GM10248 (cell line): ENCODE data around the gene ZFP92.

Source experiments
- CTCF ChIA-PET: fragments of 300-600 bp; sonication (Branson Sonifier 250); formaldehyde crosslinking; extraction: SDS; loops from one replicate; lab custom pipeline; 2021; ENCODE audit warnings: antibody characterized with exemption; lab: Yijun Ruan, JAX
- POLR2A ChIA-PET: fragments of 350-650 bp; sonication (Branson Sonifier 250); formaldehyde crosslinking; extraction: SDS; loops from one replicate; lab custom pipeline; 2020; ENCODE audit warnings: antibody characterized with exemption; lab: Yijun Ruan, JAX
- DNase-seq: peaks from one replicate; pipeline ENCODE4 v3.0.0; 2012; ENCODE audit errors: extremely low spot score
- CTCF ChIP-seq: IDR thresholded peaks from 2 replicates; pipeline ENCODE4 v1.5.1; 2012; ENCODE audit warnings: mild to moderate bottlenecking, low read depth; ENCODE audit errors: extremely low read depth, missing control alignments, control extremely low read depth

The ZFP92 gene

GRCh38 chrX:153450114-153450948 lies 39.1 kb downstream of the ZFP92 start:
- no peak for DNase-seq
- TF ChIP-seq CTCF = no peak
- POLR2A ChIA-PET = no interaction called here
- CTCF ChIA-PET = no interaction called here

- ChIA-PET POLR2A (no interaction called here), CTCF (no interaction called here)
- TF ChIP-seq CTCF = no peak
- no peak for DNase-seq
These were observed 39.6 kb downstream of the ZFP92 start for GRCh38 chrX:153450949-153451277.

- ChIA-PET POLR2A (no interaction called here), CTCF (no interaction called here)
- no peak for DNase-seq
- no peak for TF ChIP-seq CTCF
These were observed 43.8 kb downstream of the ZFP92 start for GRCh38 chrX:153454901-153455550.

- no peak for TF ChIP-seq CTCF
- ChIA-PET CTCF (no interaction called here), POLR2A (no interaction called here)
- DNase-seq = no peak
These were observed 44.3 kb downstream of the ZFP92 start for GRCh38 chrX:153455571-153455970.

DNA sequence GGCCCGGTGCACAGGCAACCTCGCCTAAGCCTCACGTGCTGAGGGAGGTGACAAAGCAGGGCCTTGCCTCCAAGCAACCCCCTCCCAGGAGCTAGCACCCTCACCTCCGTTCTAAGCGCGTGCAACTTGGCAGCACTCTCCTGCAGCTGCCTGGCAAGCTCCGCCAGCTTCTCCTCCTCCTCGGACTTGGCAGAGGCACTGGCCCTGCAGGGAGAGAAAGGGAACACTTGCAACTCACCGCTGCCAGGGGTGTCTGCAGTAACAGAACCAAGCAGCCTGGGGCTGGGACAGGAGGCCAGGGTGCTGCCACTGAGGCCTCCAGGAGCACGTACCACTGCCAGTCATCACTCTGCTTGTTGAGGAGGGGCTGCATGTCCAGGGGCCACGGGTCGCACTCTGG lies 44.9 kb downstream of the ZFP92 start:
- ChIA-PET POLR2A (no interaction called here), CTCF (interaction anchor here (3.1 kb wide), 1 partner anchor 16 kb away, joined by 15 read pairs; the partner anchor contains the start of gene HAUS7)
- no peak for TF ChIP-seq CTCF
- DNase-seq = no peak

DNA sequence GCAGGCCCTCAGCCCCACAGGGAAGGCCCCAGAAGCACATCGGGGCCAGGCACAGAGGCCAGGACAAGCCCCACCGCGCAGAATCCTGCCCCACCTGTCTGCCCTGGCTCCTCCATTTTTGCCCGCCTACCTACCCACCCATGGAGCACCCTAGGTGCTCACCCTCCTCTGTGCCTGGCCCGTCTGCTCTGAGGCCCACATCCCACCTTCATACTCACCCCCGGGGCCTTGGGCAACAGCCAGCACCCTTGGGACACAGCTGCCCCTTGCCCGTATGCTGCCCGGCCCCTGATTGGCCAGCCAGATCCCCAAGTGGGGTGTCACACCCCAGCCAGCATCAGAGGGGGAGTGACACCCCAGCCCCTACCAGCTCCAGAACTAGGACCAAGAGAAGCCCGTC lies 45.4 kb downstream of the ZFP92 start:
- no peak for DNase-seq
- TF ChIP-seq CTCF = no peak
- ChIA-PET CTCF (interaction anchor here (3.1 kb wide), 1 partner anchor 15 kb away, joined by 15 read pairs; the partner anchor contains the start of gene HAUS7), POLR2A (no interaction called here)
